Lung microvascular endothelial cell (primary cell): ENCODE measurements around the gene LDHAL6B. TPM values are rescaled to one million over a fixed set of nuclear protein-coding genes. Genes with fewer than 3 reads are reported as not detected.

ENCODE experiments used
- DNase-seq, 2 donors: peaks; one replicate each; pipeline versions ENCODE4 v3.0.0 to v3.0.0-alpha.2; 2010; ENCODE audit warnings: low read depth in 2 of 2
- total RNA-seq: library from RNA; depleted of rRNA; stranded (reverse); fragments of >200 nt; gene quantifications from 2 replicates; pipeline ENCODE4 v1.2.1, GENCODE V29; 2014

LDHAL6B gene
- total RNA-seq, 1 donor from 2014 or later = not detected

DNA sequence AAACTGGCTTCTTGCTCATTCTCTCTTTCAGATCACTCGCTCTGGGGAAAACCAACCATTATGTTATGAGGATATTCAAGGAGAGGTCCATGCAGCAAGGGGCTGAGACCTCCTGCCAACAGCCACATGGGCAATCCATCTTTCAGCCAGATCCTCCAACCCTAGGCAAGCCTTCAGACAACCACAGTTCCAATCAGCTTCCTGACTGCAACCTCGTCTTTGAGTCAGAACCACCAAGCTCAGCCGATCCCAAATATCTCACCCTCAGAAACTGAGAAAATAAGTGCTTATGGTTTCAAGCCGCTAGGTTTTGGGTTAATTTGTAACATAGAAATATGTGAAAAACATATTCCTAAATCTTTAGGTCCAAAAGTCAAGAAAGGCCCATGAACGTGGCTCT lies 10.3 kb downstream of the LDHAL6B start:
- DNase-seq = no peak

- peak; percentile 31 to 67 for DNase-seq
Observed at GRCh38 chr15:59217876-59218498, 11.3 kb downstream of the LDHAL6B start.

GRCh38 chr15:59218710-59219109 lies 12.1 kb downstream of the LDHAL6B start:
- no peak for DNase-seq

GRCh38 chr15:59221511-59222505 lies 15.2 kb downstream of the LDHAL6B start:
- DNase-seq = peak in 1 of 2 donors; percentile 30

- no peak for DNase-seq
Observed at GRCh38 chr15:59222906-59223550, 16.4 kb downstream of the LDHAL6B start.

- no peak for DNase-seq
Observed at GRCh38 chr15:59223736-59224135, 17.1 kb downstream of the LDHAL6B start.

DNA sequence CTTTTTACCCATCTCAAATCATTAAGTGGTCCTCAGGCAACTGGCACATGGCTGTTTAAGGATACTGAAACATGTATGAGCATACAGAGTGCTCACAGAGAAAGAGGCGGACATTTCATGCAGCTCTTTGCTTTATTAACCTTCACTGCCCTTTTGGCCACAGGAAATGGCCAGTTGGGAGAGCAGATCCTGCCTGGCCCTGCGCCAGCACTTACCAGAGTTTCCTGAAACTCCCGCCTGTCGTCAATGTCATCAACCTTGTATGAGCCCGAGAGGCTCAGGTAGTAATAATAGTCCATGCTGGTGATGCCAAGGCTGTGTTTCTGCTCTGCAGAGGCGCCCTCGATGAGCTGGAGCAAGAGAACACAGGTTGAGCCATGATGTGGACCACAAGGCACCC lies 17.8 kb downstream of the LDHAL6B start:
- DNase-seq = peak; percentile 66 to 77

GRCh38 chr15:59227021-59227420 lies 20.4 kb downstream of the LDHAL6B start:
- no peak for DNase-seq

DNA sequence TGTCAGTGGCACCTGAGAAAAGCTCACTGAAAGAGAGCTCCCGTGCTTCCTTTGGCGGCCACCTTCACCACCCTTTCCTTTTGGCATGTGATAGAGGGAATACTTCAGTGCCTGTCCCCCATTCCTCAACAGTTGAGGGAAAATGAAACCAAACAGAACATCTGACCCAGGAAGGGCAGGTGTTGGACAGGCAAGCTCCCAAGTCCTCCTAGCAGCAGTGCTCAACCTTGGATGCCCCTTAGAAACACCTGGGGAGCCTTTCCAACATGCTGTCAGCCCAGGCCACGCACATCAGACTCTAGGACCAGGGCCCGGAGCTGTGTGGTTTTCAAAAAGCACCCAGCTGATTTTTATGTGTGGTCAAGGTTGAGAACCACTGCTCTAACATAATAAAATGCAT lies 22.4 kb downstream of the LDHAL6B start:
- no peak for DNase-seq

GRCh38 chr15:59229453-59229852 lies 22.8 kb downstream of the LDHAL6B start:
- no peak for DNase-seq

DNA sequence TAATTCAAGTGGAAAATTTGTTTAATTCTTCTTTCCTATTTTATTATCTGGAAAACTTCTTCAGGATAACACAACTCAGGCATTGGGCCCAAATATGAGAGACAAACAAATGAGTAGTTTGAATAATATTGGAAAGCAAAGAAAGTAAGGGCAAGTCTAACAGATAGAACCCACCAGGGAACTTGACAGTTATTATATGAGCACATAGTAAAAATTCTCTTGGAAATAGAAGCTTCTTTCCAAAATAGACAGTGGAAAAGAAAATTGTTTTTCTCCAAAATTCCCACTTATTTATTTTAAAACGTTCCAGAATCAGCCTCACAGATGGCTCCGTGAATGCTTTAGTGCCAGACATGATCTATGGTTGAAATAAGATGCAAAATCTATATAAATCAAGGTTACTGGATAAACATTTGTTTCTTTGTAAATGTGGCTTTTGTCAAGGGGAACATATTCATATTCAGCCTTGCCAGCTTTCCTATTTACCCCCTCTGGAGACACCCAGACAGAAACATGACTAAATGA lies 23.9 kb downstream of the LDHAL6B start:
- no peak for DNase-seq

DNA sequence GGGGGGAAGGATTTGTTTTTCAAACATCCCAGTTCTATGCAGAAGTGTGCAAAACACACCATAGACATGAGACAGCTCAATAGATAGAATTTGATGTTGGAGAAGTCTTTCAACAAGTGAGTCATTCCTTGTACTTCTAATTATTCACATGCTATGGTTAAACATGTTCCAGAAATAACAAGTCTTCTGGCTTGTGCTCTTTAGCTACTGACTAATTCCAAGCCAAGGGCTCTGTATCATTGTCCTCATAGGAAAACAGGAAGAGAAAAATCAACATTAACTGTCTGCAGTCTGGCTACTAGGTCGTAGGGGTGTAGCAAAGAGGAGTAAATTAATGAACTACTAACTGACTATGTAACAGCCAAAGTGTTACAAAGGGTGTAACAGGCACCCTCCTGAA lies 25.8 kb downstream of the LDHAL6B start:
- peak; percentile 82 to 92 for DNase-seq

- DNase-seq = no peak
Observed at GRCh38 chr15:59236394-59236793, 29.8 kb downstream of the LDHAL6B start.

DNA sequence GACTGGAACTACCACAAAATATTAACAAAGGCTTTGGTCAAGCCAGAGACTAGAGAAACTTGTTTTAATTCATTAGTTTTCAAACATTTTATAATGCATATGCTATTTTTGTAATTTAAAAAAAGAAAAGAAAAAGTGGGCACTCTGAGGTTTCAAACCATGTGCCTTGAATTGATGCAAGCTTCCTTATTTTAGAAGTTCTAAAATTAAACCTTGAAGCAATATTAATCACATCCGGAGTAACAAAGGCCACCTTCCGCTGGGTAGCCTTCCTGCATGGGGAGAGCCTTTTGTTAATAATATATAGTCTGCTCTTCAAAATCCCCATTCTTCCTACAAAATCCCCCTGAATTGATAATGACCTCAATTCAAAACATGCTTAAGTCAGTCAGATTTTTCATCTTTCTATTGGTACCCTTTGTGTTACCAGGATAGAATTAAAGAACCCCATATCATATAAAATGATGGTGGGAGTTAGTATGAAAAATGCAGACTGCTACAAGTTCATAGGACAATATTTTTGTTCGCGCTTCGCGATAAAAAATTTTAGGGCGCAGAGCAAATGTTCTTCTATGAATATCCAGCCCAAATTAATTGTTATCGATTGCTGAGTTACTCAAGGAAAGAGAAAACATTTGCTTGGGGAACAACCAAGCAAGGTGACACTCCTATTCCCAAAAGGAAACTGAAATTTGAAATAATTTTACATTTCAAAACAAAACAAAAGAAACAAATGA lies 30.6 kb downstream of the LDHAL6B start:
- DNase-seq = peak; percentile 21 to 87

- no peak for DNase-seq
Observed at GRCh38 chr15:59237924-59238331, 31.3 kb downstream of the LDHAL6B start.

DNA sequence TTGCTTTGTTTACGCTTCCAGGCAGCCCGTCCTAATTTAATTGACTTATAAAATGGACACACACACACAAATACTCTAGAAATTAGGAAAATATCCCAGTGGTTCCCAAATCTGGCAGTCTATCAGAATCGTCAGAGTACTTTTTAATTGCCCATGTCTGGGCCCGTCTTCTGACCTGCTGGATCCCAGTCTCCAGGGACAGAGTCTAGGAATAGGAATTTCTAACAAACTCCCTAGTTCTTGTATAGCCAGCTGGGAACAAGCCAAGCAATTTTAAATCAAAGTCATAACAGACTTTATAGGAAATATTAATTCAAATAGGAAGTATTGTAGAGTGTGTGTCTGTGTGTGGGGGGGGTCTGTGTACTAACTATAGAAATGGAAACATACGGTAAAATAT lies 33.4 kb downstream of the LDHAL6B start:
- peak in 1 of 2 donors; percentile 68 for DNase-seq

DNA sequence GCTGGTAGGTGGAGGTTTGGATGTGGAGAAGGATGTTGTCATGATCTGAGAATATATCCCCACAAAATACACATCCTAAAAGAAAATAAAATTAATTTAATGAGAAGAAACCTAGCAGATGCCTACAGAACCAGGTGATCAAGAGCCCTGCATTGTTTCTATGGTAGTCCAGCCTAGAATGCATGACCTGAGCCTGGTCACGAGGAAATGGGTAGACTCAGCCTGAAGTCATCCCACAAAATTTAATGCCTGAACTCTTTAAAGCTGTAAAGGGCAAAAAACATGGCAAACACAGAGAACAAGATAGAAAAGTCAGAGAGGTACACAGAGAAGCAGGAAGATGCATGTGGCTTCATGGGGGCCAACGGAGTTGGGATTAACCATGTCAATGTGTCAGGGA lies 36.0 kb downstream of the LDHAL6B start:
- DNase-seq = no peak

- no peak for DNase-seq
Observed at GRCh38 chr15:59243622-59244021, 37.0 kb downstream of the LDHAL6B start.

- DNase-seq = no peak
Observed at GRCh38 chr15:59244337-59244736, 37.7 kb downstream of the LDHAL6B start.

GRCh38 chr15:59245559-59245958 lies 38.9 kb downstream of the LDHAL6B start:
- no peak for DNase-seq

DNA sequence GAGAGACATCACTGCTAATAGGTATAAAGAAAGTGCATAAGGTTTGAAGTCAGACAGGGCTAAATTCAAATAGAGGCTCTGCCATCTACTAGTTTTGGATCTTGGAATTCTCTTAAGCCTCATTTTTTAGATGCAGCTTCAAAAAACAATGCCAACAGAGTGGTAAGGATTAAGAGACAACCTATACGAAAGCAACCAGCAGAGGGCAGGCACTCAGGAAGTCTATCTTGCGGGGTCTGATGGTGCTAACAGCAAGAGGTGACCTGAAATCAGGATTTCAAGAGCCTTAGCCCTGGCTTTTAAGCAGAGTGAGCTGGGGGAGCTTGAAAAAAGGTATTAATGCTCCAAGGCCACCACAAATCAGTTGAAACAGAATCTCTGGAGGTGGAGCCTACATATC lies 40.7 kb downstream of the LDHAL6B start:
- DNase-seq = peak; percentile 81 to 82
